Uterus (tissue), 2 donors: ENCODE data around the gene INCENP.

Source experiments
- POLR2A ChIP-seq, 2 donors: fragments of 450-650 bp; IDR thresholded peaks; one replicate each; pipeline ENCODE4 v1.6.1; 2016; ENCODE audit warnings: antibody characterized with exemption in 2 of 2, mild to moderate bottlenecking in 1 of 2, moderate library complexity in 1 of 2
- TF ChIP-seq, protein P1 (sequence below), 4 experiments: fragments of 200-600 bp in 2 of 4; fragments of 450-650 bp in 2 of 4; sonication (generic) in 2 of 4; IDR thresholded peaks; one replicate each; pipeline ENCODE4 v1.5.1; 2016 to 2019; ENCODE audit warnings: antibody characterized with exemption in 4 of 4, mild to moderate bottlenecking in 2 of 4, moderate library complexity in 1 of 4

DNA sequence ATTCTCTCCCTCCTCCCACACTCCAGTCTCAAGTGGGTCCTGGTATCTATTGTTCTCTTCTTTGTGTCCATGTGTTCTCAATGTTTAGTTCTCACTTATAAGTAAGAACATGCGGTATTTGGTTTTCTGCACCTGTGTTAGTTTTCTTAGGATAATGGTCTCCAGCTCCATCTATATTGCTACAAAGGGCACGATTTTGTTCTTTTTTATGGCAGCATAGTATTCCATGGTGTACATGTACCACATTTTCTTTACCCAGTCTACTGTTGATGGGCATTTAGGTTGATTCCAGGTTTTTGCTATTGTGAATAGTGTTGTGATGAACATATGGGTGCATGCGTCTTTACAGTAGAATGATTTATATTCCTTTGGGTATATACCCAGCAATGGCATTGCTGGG, 4.2 kb upstream of the INCENP start:
- TF ChIP-seq, protein P1, sequence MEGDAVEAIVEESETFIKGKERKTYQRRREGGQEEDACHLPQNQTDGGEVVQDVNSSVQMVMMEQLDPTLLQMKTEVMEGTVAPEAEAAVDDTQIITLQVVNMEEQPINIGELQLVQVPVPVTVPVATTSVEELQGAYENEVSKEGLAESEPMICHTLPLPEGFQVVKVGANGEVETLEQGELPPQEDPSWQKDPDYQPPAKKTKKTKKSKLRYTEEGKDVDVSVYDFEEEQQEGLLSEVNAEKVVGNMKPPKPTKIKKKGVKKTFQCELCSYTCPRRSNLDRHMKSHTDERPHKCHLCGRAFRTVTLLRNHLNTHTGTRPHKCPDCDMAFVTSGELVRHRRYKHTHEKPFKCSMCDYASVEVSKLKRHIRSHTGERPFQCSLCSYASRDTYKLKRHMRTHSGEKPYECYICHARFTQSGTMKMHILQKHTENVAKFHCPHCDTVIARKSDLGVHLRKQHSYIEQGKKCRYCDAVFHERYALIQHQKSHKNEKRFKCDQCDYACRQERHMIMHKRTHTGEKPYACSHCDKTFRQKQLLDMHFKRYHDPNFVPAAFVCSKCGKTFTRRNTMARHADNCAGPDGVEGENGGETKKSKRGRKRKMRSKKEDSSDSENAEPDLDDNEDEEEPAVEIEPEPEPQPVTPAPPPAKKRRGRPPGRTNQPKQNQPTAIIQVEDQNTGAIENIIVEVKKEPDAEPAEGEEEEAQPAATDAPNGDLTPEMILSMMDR (IDR thresholded peaks at IDR 0.05), result no peak
- TF ChIP-seq POLR2A (IDR thresholded peaks at IDR 0.05), result no peak
